ENCODE results near the gene LYZL2.
"Not testable (repeated sequence)": the region's sequence is repeated elsewhere in the genome, so short reads cannot be mapped to it uniquely, and the experiment has no call there.

Gene LYZL2

DNA sequence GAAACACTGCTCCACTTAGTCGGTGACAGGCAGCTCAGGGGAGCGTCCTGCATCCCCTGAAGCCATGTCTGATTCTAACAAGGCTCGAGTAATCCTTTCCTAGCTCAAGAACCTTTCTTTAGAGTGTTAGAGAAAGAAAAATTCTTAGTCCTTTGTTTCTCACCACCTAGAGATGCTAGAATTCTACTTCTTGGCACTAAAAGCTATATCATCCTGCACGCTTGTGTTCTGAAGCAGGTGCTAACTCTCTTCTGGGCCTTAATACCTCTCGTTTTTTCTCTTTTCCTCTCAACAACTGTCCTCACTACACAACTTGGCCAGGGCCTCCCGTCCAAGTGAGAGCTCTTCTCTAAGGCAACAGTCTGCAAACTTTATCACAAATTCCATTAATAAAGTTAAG lies at the start of gene LYZL2:
Gene LYZL2, minus strand, starts transcription at position 101 of the 400 bp plus-strand sequence. CDS start 2,838 bp downstream, outside the sequence.
- DNase-seq (ENCODE audit: low read depth), result no peak

DNA sequence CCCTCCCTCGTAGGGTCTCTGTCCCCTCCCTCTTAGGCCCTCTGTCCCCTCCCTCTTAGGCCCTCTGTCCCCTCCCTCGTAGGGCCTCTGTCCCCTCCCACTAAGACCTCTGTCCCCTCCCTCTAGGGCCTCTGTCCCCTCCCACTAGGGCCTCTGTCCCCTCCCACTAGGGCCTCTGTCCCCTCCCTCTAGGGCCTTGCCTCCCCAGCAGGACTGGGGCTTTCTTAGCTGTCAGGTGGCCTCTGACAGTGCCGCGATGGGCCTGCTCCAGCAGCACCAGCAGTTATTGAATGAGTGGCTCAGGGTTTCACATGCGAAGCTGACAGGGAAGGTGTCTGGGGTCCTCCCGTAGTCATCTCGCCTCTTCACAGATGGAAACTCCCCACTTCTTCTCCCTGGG lies 48.1 kb upstream of the LYZL2 start:
- not testable (repeated sequence) for DNase-seq (ENCODE audit: low read depth)

DNA sequence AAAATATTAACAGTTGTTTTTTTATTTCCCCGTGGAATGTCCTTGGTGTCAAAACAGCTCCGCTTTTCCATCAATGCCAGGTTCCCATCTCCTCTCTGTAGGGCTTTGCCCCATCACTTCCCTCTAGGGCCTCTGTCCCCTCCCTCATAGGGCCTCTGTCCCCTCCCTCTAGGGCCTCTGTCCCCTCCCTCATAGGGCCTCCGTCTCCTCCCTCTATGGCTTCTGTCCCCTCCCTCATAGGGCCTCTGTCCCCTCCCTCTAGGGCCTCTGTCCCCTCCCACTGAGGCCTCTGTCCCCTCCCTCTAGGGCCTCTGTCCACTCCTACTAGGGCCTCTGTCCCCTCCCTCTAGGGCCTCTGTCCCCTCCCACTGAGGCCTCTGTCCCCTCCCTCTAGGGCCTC lies 47.6 kb upstream of the LYZL2 start:
- not testable (repeated sequence) for DNase-seq (ENCODE audit: low read depth)

DNA sequence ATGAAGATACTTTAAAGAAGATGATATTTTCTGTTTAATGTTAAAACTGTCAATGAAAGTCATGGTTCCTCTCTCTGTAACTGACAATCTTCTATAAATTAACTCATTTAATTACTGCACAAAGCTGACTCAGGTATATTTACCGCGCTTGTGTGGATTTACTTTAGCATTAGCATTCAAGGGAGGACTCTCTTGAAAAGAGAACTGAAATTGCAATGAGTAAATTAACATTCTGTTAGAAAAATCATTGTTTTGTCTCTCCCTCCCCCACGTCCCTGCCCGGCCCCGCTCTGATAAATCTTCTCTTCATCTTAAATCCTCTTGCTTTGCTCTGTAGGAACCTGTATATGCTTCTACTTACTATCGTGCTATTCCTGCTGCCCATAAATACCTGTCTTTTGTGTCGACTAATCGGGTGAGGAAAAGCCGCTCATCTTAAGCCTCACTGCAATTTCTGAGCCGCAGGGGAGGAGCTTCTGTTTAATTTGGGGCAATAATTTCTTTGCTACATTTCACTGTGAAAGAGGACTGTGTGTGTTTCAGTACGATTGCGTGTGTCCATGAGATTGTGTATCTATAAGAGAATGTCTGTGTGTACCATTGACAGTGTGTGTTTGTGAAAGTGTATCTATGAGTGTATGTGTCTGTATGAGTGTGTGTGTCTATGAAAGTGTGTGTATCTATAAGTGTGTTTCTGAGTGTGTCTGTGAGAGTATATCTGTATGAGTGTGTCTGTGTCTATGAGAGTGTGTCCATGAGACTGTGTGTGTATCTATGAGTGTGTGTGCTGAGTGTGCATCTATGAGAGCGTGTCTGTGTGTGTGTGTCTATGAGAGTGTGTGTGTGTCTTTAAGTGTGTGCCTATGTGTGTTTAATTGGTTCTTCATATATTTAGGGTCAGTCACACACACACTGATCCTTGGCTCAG lies 46.5 kb upstream of the LYZL2 start:
- no peak for DNase-seq (ENCODE audit: low read depth)

DNA sequence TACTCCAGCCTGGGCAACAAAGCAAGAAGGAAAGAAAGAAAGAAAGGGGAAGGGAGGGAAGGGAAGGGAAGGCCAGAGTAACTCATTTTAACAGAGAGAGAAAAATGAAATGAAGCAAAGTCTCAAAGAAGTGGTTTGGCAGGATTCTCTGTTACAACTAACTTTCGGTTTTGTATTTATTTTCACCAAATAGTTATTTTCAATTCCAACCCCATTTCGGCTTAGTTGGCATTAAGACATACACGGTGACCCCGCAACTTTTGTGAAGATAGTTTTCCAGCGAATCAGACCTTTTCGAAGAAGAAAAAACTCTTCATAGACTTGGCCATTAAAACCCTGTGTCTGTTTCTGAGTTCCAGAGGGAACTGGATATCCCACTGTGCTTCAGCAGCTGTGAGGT lies 45.2 kb upstream of the LYZL2 start:
- no peak for DNase-seq (ENCODE audit: low read depth)

DNA sequence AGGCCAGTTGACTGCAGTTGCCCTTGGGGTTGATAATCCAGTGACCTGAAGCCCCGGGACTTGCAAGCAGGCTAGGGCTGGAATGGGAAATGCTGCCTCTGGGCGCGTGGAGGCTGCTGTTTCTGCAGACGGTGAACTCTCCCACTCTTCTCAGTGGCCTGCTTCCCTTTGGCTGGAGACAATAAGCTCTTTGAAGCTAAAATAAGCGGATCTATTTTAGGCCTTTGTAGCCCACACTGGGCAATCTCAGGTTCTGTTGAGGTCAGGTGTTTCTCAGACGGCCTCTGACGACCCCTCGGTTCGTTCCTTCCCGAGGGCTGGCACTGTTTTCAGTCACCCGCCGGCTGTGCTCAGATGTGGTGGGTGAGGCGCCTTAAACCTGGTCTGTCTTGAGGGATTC lies 43.7 kb upstream of the LYZL2 start:
- DNase-seq (ENCODE audit: low read depth), result not testable (repeated sequence)

DNA sequence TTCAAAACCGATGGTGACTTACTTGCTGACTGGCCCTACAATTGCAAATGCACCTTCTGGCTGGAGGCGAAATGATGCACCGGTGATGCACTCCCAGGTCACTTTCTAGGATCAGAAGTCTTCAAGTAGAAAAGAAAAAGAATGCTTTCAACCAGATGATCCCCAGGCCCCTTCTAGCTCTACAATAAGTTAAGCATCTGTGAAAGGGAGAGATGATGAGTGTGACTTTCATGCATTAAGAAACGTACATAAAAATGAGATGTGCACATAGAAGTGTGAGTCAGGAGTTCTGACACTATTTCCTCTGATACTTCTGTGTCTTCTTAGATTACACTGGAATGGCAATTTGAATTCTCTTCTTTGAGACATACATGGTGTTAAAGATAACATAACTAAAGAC lies 42.8 kb upstream of the LYZL2 start:
- not testable (repeated sequence) for DNase-seq (ENCODE audit: low read depth)

DNA sequence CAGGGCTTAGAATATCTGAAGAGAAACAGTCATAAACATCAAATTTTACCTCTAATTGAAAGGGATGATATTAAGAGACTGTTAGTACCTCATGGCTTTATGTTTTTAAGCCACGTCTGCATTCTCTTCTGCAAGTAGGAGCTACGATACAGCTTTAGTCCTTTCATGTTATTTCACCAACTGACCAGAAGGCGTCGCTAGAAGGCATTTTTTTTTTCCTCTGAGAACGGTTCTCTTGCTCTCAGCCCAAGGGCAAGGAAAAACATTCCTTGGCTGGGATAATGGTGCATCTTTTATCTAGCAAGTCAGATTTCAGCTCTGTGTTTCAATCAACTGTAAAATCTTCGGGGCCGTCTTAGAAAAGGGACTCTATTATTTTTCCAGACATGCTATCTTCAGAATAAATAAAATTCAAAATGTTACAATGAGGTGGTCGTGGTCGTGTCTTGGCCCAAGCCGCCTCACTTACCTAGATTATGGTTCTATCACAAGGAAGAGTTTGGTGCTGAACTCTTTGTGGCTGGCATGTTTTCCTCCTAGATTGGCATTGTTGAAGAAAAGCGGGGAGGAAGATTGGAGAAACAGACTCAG lies 41.6 kb upstream of the LYZL2 start:
- DNase-seq (ENCODE audit: low read depth), result no peak

DNA sequence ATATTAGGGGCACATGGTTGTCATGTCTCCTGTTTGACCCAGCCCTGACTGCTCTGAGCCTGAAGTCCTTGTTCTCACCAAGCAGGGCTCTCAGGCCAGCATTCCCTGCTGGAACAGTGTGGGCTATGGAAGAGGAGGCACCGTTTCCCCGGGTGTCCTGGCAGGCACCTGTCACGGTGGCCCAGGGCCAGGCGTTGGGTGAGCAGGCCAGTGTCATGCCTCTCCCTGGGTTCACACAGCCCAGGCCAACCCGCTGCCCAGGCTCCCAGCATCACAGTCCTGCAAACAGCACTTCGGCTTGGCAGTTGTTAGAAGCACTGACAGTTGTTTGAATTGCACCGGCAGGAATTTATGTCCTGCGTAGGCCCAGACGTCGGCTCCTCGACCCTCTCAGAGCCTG lies 38.4 kb upstream of the LYZL2 start:
- DNase-seq (ENCODE audit: low read depth), result not testable (repeated sequence)

DNA sequence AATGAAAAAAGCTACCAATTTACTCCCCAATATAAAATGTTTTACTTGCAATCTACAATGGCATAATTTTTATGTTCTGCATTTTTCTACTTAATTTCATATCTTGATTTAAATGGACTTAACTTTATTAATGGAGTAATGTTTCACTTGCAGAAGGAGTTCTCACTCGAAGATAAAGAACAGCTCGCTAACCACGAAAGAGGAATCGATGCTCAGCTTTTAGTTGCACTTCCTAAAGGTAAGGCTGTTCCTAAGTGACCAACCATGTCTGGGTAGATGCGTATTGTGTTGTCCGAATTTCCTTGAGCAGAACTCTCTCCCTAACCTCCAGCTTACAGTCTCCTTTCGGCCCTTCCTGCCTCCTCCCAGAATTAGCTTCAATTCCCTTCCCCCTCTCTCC lies 33.9 kb upstream of the LYZL2 start:
- not testable (repeated sequence) for DNase-seq (ENCODE audit: low read depth)

DNA sequence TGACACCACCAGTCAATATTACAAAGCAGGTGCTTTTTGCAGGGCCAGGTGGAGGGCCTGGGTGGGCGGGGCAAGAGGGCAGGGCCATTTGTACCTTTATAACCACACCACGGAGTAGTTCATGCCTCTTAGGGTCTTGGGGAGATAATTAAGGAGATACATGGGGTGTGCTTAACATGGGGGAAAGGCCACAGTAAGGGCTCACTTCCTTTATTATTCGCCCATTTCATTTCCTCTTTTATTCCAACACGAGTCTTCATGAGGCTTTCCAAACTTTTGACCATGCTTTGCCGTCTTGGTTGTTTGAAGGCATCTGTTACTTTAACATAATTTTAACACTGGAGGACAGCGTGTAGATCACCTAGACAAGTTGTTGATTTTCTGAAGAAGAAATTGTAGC lies 33.3 kb upstream of the LYZL2 start:
- no peak for DNase-seq (ENCODE audit: low read depth)

DNA sequence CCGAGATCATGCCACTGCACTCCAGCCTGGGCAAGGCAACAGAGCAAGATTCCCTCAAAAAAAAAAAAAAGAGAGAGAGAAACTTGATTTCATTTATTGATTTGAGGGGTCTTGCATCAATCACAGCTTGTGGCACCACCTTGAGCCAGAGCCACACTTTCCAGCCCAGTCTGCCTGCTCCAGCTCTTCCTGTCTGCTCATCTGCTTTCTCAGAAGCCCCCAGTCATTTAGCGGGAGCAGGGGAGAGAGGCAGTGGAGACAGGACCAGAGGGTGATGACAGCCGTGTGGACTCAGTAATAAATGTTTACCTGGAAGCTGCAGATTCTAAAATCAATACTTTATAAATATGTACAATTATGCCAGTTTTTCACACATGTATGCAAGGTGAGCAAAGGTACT lies 30.8 kb upstream of the LYZL2 start:
- DNase-seq (ENCODE audit: low read depth), result not testable (repeated sequence)

DNA sequence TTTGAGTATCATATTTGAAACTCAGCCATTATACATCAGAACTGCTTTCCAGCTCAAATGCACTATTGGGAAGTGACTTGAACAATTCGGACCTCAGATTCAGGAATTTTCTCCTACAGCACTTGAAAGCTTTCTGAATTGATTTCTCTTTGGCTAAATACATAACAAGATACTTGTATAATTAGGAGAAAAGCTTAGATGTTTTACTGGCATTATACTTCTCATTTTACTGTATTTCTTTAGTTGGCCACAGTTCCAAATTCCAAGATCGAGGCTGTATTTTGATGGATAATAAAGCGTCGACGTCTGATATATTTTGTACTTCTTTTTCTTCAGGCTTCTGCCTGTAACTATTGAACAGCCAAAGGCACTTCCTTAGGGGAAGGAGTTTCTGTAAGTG lies 26.7 kb upstream of the LYZL2 start:
- DNase-seq (ENCODE audit: low read depth), result no peak

DNA sequence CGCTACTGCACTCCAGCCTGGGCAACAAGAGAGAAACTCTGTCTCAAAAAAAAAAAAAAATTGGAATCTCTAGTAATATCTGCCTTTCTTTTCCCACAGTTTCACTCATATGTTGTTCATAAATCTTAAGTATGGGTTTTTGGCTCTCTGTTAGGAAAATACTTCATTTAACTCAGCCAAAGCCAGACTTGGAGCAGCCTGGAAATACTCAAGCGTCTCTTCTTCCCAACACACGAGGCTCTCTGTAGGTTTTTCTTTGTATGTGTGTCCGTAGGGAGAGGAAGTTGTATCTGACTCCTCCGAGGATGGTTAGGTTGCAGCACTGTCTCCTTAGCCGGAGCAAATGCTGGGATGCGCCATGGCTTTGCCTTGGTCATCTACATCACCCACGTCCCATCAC lies 25.4 kb upstream of the LYZL2 start:
- not testable (repeated sequence) for DNase-seq (ENCODE audit: low read depth)

DNA sequence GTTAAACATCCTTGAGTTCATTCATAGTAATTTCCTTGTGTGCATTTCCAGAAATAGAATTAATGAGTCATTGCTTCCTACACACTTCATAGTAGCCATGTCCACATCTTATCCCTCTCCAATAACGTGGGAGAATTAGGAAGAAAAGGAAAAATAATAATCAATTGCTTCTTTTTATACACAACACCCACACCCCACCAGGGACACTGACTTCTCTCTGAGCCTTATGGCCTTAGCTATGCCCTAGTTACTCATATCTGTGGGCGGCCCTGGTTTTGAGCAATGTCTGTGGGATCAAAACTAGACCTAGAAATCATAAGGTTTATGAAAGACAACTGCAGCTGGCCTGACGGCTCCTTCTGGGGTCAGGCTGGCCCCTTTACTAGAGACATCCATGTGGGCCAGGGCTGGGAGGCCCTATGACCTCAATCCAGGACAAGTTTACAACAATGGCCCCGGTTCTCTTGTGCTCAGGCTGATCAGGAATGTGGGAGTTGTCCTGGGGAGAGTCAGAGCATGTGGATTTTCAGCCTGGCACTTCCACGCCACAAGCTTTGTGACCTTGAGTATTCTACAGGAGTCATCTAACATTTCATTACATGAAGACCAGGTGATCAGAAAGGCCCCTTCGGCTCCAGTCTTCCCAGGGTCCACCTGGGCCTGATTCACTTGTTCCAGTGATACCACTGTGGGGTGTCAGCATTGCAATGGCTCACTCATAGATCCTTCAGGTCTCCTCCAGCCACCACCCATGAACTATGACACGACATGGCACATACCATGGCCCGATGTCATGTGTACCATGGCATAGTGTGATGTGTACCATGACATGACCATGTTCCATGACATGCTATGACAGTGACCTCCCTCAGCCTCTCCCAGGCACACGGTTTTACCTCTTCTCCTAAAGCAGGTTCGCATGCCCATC lies 22.2 kb upstream of the LYZL2 start:
- not testable (repeated sequence) for DNase-seq (ENCODE audit: low read depth)

DNA sequence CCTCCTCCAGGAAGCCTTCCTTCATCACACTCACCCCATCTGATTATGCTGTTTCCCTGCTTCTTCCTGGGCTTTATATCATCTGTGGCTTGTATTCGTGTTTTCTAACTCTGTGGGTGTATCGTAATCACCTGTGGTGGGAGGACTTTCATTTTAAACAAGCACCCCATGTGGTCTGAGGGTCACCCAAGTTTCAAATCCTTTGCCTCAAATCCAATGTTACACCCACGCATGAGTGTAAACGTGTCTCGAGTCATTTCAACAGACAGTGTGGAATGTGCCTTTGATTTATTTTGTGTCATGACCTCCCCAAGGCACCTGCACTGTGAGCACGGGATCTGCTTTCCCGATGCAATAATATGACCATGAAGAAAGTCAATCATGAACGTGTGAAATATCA lies 17.5 kb upstream of the LYZL2 start:
- no peak for DNase-seq (ENCODE audit: low read depth)

DNA sequence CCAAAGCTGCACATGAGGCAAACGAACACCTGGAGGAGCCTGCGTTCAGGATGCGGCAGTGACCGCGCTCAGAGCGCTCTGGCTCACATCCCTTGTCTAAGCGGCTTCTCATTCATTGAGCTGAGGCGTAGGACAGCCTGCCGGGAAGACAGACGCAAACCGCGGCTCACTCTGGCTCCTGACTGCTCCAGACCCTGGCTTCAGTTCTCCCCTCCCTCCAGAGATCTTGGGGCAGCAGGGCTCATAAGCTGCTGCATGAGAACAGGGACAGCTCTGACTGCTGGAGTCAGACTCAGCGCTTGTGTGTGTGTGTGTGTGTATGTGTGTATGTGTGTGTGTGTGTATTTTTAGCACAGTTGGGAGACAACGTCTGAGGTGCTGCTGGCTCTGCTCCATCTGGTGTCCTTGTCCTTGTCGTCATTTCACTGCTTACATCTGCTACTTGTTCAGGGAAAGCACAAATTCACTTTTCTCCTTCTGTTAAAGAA lies 15.8 kb upstream of the LYZL2 start:
- no peak for DNase-seq (ENCODE audit: low read depth)

DNA sequence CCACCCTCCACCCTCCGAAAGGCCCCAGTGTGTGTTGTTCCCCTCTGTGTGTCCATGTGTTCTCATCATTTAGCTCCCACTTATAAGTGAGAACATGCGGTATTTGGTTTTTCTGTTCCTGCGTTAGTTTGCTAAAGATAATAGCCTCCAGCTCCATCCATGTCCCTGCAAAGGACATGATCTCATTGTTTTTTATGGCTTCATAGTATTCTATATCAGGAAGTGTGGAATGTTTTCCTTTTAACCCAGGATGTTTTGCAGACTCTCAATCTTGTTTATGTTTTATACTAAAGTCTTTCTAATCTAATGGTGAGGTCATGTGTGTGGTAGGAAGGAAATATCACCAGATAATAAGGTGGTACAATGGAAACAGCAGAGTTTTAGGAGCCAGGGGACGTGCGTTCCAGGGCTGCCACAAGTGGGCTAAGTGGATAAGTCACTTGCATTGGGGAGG lies 14.9 kb upstream of the LYZL2 start:
- not testable (repeated sequence) for DNase-seq (ENCODE audit: low read depth)

DNA sequence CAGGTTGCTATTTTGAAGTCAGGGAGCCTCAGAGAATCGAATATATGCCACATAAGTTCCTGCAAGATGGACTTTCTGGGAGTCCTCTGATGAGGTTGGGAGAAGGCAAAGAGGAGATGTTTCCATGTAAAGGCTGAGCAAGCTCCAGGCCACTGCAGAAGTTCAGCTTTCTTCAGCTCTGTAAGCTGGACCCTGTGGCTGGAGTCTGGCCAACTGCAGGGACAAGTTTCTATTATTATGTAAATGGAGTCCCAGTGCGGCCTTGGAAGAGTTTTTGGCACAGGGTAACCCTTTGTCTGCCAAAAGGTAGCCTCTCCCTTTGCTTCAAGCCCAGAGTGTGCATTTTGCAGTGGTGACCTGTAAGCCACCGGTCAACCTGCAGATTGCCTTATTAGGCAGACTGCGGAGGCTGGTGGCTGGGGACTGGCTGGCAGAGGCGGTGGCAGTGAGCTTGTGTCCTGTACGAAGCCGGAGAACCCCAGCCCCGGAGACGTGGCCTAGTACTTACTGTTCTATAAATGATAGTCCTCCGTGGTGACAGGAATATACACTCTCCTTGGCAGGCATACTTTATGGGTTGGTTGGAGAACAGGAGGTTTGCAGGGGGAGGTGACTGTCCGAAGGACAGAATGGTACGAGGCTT lies 14.1 kb upstream of the LYZL2 start:
- not testable (repeated sequence) for DNase-seq (ENCODE audit: low read depth)

DNA sequence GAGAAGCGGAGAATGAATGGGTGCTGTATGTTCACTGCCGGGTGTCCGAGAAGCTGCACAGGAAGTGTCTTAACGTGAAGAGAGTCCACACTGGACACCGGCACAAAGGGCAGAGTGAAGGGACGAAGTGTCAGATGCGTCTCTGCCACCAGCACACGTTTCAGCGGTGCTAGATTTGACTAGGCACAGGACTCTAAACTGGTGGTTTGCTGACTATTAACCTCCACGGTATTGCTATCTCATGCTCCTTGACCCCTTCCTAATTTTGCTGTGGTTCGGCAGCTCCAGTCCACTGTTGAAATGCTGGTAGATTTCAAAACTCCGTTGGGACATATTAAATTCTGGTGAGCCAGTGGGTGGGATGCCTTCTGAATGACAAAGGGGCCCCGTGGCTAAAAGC lies 13.3 kb upstream of the LYZL2 start:
- DNase-seq (ENCODE audit: low read depth), result not testable (repeated sequence)

DNA sequence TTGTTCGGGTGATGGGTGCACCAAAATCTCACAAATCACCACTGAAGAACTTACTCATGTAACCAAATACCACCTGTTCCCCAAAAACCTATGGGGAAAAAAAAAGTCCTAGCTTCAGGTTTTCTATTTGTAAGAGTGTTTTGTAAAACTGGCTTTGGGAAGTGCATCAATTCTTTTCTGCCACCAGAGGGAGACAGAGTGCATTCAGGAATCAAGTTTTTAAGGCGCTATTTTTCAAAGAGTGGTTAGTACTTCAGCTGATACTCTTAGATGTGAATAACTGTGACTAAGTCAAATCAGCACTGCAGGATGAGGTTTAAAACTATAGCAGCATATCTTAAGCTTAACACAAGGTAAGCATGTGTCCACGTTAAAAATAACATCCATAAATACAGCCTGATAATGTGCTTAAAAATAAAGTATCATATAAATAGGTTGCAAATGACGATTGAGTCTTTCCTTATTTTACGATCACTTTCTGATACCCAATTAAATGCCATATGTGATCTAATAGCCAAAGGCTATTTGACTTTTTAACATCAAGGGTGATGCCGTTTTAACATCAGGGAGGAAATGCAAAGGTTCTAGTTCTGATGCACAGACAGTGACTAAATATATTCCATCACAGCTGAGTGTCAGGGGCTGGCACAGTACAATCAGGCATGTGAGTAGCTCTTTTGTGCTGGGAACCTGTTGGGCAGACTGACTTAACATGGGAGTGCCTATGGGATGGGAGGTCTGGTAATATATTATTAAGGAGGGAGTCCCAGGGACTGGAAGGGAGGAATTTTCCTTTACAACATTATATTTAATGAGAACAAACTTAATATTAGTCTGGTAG lies 10.6 kb upstream of the LYZL2 start:
- no peak for DNase-seq (ENCODE audit: low read depth)
